Hypothalamus (tissue), 51 donors: ENCODE data around the gene TDRD10.
"Not testable (repeated sequence)": the region's sequence is repeated elsewhere in the genome, so short reads cannot be mapped to it uniquely, and the experiment has no call there.

Experiments used
- DNase-seq, 51 donors: peaks; one replicate each; lab custom pipeline; 2025; lab: John Stamatoyannopoulos, UW

The TDRD10 gene

DNA sequence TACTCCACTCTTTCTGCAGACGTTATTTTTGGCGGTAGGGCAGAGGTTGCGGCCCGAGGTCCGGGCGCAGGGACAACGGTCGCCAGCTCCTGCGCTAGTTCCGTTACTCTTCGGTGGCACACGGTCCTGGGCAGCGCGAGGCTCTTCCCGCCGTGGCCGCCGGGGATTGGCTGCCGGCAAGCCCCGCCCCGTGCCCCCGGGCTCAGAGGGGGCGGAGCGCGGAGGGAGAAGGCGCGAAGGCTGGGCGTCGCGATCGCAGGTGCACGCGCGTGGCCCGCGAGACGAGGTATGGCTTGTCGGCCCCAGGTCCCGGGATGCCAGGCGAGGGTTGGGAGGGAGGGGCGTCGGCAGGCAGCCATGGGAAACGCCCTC is 711 bp downstream of the TDRD10 start:
- DNase-seq, result no peak

- no peak for DNase-seq
These were observed 1.9 kb downstream of the TDRD10 start for GRCh38 chr1:154503898-154504297.

DNA sequence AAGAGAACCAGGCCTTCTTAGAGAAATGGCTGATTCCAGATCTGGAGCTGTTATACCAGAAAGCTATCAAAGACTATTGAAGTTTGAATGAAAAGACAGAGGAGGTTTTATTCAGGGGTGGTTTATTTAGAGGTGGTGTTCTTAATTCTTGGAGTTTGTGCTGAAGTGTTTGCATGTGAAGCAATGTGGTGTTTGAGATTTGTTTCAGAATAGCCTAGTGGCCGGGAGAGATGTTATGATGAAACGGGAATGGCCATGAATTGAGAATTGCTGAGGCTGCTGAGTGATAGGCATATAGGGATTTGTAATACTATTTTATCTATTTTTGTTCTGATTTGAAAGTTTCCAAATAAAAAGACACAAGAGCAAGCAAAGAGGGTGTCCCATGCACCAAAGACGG is 10.7 kb downstream of the TDRD10 start:
- no peak for DNase-seq

DNA sequence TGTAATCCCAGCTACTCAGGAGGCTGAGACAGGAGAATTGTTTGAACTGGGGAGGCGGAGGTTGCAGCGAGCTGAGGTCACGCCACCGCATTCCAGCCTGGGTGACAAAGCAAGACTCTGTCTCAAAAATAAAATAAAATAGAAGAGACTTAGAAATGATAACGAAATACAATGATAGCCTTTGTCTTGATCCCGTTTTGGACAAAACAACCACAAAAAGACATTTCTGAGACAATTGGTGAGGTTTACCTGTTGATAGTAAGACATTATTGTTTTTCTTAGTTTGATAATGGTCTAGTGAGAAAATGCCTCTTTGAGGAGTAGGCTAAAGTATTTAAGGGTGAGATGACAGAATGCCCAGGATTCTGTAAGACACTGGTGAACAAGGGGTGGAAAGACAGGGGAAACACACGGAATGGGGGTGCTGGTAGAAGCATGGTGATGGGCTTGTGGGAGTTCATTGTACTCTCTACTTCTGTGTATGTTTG is 12.1 kb downstream of the TDRD10 start:
- DNase-seq, result no peak

- no peak for DNase-seq
These were observed 15.6 kb downstream of the TDRD10 start for GRCh38 chr1:154517661-154518060.

GRCh38 chr1:154519591-154519991 is 17.6 kb downstream of the TDRD10 start:
- DNase-seq, result no peak

- no peak for DNase-seq
These were observed 18.3 kb downstream of the TDRD10 start for GRCh38 chr1:154520333-154520732.

- DNase-seq, result no peak
These were observed 19.7 kb downstream of the TDRD10 start for GRCh38 chr1:154521695-154522094.

DNA sequence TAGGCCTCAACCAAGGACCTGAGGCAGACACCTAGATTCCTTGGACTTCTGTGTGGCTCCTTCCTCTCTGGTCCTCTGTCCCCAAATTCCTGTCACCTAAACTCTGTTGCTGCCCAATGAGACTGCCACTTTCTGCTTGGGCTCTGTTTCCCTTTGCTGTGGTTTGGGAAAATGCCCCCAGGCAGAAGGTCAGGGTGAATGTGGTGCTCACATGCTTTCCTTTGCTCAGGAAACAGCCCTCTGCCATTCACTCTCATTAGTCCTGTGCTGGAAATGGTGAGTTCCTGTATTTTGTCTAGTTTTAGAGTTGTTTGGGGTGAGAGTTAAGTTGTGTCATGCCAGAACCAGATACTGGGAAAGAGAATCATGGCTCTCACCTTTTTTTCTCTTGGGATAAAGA is 22.9 kb downstream of the TDRD10 start:
- no peak for DNase-seq

DNA sequence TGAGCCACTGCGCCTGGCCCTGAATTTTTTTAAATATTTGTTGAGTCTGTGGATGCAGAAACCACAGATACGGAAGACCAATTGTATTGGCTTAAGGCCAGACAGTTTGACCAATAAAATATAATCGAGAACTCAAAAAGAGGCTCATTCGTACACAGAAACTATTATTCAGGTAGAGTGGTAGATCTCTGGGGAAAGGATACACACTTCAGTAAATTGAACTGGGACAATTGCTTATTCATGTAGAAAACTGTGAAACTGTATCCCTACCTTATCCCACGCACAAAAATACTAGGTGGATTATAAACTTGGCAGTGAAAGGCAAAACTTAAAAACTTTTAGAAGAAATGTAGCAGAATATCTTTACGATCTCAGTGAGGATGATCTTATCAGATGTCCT is 25.2 kb downstream of the TDRD10 start:
- DNase-seq, result no peak

GRCh38 chr1:154529308-154529707 is 27.3 kb downstream of the TDRD10 start:
- DNase-seq, result no peak

GRCh38 chr1:154531950-154532349 is 29.9 kb downstream of the TDRD10 start:
- not testable (repeated sequence) for DNase-seq

GRCh38 chr1:154533952-154534844 is 32.2 kb downstream of the TDRD10 start:
- no peak for DNase-seq

- no peak for DNase-seq
These were observed 34.6 kb downstream of the TDRD10 start for GRCh38 chr1:154536570-154536969.

- no peak for DNase-seq
These were observed 37.8 kb downstream of the TDRD10 start for GRCh38 chr1:154539486-154540483.

DNA sequence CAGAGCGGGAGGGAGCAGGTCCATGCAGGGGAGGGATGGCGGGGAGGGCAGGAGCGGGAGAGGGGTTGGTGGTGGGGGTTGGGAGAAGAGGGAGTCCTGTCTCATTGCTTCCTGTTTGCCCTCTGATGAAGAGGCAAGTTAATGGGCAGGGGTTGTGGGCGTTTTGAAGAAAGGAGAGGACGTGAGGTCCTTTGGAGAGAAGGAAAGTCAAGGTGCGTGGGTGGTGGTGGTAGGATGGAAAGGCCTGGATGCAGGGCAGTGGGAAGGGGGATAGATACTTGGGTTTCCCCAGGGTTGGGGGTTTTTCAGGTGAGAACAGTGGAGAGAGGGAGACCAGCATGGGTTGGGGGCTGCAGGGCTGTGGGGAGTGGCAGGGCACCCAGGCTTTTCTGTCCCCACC is 39.2 kb downstream of the TDRD10 start:
- DNase-seq, result no peak

DNA sequence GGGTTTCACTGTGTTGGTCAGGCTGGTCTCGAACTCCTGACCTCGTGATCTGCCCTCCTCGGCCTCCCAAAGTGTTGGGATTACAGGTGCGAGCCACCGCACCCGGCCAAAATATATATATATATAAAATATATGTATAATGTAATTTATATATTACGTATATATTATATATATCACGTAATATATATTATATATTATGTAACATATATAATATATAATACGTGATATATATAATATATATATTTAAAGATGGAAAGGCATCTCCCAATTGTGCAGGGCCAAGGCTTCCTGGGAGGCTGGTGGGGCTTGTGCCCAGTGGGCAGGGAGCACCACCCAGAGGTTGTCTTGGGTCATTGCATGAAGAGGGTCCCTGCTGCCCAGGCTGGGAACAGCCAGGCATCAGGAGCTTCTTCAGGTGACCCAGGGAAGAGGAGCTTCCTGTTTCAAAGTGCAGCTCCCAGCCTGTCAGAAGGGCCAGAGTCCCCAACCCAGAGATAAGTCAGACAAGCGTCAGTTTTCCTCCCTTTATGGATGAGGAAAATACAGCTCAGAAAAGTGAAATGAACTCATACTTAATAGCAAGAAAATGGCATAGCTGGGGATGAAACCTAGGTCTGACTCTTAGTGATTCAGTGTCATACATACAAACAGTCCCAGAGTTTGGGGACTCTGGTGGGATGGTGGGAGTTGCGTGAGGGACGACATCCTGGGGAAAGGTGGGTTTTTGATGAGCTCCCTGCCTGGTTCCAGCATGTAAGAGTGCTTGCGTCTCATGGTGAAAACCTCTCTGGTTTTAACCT is 44.4 kb downstream of the TDRD10 start:
- peak in 31 of 51 donors; percentile 1 to 65 (median 24) for DNase-seq

DNA sequence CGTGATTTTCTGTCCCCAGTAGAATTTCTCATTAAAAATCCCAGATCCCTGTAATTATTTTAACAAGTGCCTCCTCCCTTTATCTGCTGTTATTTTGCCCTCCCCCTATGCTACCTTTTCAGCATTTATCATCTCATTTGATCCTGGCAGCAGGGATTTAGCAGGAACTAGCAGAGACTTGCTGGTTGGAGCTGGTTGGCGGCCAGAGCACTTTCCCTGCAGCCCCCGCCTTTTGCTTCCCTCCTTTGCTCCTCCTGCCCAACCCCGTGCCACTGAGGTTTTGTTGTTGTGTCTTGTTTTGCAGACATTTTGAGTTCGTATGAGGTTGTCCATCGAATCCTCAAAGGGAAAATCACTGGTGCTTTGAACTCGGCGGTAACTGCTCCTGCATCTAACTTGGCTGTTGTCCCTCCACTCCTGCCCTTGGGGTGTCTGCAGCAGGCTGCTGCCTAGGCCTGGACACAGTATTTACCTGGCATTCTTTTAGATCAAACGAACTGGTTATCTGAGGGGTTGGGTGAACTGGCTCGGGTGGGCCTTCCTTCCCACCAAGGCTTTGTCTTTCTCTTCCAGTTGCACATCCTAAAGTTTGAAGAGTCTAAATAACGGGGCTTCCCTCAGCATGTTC is 45.2 kb downstream of the TDRD10 start:
- DNase-seq, result no peak

- DNase-seq, result no peak
These were observed 46.0 kb downstream of the TDRD10 start for GRCh38 chr1:154548028-154548427.

- no peak for DNase-seq
These were observed 47.3 kb downstream of the TDRD10 start for GRCh38 chr1:154549202-154549770.
